HG03354 (cell line): ENCODE measurements around the gene TMEM273.

ENCODE experiments used
- ATAC-seq: cut with Tn5 transposase; IDR thresholded peaks from one replicate; pipeline ENCODE4 v1.9.1; 2021; ENCODE audit warnings: mild to moderate bottlenecking; ENCODE audit not compliant: unreplicated experiment, poor library complexity, severe bottlenecking

The TMEM273 gene

DNA sequence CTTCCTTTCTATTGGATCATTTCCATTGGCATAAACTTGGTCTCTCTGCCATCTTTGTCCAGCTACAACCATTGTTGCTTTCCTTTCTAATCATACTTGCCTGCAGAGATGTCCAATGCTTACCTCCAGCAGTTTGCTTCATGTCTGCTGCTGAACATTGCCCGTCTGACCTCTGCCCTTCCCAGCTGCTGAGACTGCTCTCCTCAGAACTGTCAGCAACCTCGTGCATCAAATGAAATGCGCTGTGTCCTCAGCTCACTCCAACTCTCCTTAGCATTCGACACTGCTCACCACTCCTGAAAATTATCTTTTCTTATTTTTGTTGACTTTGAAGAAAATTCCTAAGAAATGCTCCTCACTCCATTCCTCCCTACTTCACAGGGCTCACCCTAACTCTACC is 59.3 kb downstream of the TMEM273 start:
- ATAC-seq = no peak

DNA sequence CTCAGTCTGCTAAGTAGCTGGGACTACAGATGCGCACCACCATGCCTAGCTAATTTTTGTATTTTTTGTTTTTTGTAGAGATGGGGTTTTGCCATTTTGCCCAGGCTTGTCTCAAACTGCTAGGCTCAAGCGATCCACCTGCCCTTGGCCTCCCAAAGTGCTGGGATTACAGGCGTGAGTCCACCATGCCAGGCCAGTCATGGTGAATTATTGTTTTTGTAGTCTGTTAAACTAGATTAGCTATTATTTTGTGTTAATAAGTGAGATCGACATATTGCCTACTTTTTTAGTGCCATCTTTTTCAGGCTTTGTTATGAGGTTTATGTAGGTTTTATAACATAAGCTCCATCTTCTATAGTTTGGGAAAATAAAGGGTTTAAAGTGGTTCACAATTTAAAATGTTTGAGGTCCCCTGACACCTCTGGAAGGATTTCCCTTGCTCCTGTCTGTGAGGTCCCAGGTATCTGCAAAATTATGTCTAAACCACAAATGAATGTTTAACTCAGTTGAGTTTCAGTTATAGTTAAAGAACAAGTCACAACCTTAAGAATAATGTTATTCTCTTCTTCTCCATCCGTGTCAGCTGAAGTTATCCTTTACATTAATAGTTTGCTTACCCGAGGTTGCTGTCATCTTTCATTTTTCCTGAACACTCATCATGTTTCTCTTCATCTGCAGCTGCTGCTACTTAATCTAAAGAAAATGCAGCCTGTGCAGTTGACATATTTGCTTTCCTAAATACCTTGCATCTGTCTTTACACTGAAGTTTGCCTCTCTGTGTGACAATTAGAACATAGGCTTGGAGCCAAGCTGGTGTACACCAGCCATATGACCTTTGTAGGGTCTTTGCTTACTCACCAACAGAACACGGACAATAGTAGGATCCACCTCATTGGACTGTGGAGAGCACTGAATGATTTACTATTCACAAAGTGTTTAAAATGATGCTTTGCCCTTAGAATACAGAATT is 63.9 kb downstream of the TMEM273 start:
- peak; percentile 83 for ATAC-seq

DNA sequence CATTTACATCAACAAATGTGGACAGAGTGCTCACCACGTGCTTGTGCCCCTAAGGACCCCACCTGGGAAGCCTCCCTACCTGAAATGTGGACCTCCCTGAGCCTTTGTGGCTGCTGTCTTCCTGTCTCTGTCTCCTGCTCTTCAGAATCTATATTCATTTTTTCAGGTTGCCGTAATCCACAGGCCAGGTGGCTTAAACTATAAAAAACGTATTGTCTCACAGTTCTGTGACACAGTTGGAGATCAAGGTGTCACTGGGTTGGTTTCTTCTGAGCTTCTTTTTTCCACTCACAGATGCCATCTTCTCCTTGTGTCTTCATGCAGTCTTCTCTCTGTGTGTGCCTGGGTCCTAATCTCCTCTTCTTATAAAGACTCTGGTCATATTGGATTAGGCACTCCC is 67.3 kb downstream of the TMEM273 start:
- no peak for ATAC-seq

DNA sequence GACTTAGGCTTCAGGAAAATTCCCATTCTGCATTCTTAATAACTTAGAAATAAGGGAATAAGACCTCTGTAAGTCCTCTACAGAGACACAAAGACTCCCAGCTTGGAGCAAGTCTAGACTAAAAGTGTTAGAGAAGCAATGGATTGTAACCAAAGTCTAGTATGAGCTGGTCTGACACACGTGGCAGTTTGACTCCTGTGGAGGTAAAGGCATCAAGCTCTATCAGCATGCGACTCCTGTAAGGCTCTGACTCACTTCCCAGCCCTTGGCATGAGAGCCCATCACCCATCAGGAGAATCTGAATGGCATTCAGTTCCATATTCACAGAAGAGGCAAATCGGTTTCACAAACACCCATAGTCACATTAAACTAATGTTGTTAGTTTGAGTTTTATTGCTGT is 68.4 kb downstream of the TMEM273 start:
- ATAC-seq = no peak

DNA sequence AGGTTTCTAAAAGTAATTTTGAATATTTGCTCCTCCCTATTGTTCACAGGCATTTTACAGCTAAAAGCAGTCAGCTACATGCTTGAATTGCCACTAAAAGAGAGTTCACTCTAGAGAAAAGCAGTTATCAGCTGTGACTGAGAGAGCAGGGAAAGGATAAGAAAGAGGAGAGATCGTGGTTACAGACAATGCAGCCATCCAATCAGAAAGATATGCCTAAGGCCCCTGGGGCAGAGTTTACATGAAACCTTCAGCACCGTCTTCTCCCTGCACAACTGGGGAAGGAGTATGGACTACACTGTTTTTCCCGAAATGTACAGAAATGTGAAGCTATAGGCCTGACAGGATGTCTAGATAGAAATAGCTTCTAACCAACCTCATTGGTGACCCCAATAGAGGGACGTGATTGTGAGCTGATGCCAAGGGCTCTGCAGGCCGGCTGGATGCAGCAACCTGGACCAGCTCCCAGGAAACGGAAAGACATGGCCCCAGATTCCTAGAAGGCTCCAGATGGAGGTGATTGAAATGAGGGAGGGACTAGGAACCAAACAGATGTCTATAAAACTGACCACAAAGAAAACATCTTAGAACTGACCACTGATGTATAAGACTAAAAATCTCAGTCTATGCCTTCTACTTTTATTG is 69.6 kb downstream of the TMEM273 start:
- no peak for ATAC-seq

DNA sequence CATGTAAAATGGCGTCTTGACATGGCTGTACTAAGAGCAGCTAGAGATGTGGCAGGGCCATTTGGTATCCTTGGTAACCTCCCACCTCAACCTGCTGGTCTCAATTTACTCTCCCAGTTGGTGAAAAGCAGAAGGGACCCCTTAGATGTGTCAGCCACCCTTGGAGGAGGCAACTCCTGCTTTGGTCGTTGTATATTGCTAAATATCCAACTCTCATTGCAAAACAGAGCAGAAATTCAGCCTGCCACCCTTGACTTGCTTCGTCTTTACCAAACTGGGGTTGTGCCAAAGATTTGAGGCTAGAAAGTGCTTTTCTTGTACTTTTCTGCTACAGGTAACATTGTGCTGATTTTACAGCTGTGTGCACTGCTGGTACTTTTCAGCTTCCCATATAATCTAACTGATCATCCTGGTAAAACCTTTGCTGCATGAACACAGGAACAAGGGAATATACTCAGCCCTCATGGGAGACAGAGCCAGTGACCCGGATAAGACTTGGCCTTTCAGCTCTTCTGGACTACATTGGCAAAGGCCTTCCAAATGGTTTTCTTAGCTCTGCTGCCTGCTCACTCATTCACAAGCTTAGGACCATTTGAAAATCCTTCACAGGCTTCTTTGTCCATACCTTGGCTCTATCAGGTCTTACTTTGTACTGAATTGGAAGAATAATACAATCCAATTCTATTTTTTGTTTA is 70.7 kb downstream of the TMEM273 start:
- ATAC-seq = no peak

DNA sequence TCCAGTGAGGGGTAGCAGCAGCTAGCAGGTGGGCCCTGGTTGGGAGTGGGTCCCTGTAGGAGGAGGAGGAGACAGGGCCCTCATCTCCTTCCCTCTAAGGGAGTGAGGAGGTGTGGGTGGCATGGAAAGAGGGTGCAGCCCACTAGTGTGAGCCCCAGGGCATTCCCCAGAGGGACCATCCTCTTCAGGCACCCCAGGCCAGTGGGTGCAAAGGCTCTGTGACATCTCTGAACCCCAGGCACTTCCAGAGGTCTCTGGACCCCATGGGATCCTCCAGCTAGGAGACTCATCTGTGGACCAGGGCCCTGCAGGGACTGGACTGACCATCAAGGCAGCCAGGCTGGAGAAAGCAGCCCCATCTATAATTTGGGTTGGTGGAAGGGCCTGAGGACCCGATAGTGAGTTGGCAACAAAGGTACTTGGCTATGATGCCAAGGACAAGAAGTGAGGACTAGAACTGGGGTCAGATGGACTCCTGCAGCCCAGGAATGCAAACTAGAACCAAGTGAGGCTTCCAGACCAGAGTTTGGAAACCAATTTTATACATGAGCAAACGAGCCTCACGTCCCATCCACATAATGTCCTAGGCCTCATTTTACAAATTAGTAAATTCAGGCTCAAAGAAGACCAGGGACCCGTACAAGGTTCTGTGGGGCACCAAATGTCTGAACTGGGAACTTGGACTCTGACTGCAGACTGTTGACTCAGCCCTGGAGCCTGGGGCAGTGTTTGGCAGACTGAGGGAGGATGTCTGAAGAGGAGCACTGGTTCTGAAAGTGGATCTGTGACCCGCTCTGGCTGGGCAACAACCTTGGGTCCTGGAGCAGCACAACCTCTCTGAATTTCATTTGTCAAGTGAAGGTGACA is 71.4 kb downstream of the TMEM273 start:
- ATAC-seq = no peak

DNA sequence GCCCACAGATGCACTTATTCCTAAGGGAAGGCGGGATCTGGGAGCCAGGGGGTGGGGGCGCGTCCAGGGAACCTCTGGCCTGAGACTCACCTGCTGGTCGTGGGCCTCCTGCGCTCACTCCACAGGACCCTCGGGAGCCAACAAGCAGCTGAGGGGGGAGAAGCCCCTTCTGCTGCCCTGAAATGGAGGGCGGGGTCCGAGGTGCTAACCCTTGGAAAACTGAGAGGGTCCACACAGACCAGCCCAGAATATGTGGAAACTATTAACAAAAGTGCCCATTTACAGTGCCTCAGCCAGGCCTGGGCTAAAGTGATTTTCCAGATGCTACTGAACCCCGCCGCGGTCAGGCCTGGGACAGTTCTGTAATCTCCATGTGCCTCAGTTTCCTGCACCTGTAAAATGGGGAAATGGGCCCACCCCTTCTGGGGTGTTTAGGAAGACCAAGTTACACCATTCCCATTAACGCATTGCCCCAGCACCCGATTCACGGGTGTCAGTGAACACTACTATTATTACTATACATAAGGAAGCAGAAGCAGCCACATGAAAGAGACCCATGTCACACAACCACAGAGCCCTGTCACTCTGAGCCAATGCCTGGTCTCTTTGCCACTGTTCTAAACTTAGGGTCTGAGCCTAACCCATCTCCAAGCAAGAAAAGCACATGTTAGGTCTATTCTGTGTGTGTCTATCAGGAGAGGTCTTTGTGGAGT is 72.2 kb downstream of the TMEM273 start:
- no peak for ATAC-seq

DNA sequence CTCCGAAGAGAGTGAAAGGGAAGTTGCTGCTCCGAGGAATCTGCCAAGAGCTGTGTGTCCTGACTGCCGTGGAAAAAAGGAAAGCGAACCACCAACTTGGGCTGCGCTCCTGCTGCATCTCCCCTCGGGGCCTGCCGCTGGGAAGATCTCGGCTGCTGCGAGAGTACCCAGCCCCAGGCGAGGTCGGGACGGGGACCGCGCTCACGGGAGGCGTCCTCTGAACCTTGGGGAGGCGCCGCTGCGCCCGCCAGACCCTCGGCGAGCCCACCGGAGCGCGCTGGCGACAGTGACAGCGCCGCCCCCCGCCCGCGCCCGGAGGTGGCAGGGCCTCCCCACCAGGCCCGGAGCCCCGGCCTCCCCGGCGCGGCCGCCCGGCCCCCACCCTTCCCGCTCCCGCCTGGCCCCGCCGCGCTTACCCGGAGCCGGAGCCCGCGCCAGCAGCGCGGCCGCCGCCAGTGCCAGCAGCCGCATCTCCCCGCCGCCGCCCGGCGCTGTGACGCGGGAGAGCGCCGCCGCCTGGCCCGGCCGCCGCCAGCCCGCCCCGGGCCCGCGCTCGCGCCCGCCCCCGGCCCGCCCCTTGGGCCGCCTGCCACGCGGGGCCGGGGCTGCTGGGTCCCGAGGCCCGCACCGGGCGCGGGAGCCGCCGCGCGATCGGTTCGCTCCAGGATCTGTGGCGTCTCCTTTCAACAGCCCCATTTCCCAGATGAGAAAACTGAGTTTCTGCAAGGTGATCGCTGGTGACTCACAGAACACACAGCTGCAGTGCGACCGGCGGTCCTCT is 73.0 kb downstream of the TMEM273 start, which contains the start of gene VSTM4:
Gene VSTM4 (minus strand): TSS at position 508 of the 781 bp plus-strand sequence. CDS start 37 bp downstream, at position 471.
- peak; percentile 74 for ATAC-seq

DNA sequence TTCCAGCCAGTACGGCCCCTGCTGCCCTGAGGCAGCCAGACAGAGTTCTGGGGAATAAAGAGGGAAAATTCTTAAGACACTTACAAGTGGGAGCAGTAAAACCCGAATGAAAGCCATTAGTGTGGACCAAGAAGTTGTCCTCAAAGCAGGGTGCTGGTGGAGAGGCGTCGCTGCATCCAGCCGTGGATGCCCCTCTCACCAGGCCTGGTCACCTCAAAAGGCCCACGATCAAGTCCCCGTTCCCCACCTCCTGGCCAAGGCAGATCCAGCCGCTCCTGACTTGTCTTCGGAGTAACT is 73.5 kb downstream of the TMEM273 start:
- no peak for ATAC-seq

DNA sequence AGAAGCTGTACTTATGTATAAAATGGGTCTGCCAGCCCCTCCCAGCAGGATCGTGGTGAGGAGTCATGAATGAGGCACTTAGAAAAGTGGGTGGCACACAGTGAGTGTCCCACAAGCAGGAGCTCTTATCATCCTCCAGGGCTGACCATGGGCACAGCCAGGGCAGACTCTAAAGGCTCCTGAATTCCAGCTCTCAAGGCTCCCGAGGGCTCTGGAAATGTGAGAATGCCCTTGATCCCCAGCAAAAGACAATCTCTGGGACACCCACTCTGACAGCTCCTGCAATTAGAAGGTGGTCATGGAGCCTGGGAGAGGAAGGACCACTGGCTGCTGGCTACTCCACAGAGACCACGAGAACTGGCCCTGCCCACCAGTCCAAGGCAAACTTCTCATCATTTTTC is 74.5 kb downstream of the TMEM273 start:
- no peak for ATAC-seq

DNA sequence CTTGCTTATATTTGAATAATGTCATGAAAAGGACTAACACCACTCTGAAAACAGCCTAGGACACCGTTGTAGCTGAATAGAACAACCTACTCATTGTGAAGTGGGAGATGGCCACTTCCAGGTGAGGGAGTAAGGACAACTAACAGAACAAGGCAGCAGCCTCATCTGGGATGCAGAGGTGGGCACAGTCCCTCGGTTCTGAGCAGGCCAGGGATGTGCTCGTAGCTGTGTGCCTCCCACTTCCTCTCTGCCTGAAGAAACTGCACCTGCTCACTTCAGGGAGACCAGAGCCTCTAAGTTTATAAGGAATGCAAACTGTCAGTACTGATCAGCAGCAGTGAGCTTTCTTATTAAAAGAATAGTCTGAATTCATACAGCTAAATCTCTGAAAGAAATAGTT is 75.3 kb downstream of the TMEM273 start:
- no peak for ATAC-seq

DNA sequence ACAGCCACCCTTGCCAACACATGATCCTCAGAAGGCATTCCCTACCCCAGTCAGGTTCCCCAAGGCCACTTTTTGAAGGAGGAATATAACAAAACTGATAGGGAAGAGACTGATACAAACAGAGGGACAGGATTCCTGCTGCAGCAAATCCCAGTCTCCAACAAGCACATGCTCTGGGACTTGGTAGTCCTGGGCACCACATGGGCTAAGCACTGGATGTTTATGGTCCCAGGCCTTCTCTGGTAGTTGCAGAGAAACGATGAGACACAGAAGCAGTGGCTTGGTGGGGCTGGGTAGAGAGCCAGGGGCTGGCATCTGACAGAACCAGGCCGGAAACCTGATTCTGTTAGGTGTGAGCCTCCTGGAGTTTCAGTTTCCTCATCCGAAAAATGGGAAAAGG is 76.1 kb downstream of the TMEM273 start:
- ATAC-seq = no peak

DNA sequence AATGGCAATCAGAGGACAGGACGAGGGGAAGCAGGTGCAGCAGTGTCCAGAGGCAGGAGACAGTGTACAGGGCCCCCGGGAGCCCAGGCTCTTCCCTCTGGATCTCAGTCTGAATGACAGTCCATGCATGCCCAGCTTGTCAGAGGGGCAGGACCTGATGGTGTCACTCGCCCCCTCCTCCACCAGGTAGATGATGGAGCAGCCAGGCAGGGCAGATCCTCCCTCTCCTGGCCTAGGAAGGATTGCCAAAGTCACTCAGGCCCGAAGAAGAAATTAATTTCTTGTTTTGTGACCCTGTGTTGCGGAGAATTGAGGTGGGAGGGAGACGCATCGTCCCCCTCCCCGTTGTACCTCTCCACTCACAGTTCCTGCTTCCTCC is 76.9 kb downstream of the TMEM273 start:
- ATAC-seq = no peak

DNA sequence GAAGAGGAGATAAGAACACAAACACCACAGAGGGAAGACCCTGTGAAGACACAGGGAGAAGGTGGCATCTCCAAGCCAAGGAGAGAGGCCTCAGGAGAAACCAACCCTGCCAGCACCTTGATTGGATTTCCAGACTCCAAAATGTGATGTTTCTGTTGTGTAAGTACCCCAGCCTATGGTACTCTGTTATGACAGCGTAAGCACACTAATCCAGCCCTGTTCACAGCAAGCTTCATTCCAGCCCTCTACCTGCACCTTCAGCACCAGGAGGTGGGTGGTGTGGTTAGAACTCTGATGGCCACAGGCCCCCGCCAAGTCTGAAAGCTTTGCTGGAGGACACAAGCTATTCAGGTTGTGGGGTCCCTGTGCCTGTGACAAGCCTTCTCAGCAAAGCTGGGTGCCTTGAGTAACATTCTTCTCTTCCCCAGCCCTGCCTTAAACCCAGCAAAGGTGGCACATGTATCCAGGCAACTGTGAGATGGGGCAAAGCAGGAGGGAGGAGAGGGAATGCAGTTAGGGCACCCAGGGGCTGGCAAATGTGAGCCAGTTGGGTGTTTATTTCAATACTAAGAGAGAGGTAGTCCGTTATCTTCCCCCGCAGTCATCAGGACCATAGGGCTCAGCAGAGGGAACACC is 77.4 kb downstream of the TMEM273 start:
- ATAC-seq = no peak

DNA sequence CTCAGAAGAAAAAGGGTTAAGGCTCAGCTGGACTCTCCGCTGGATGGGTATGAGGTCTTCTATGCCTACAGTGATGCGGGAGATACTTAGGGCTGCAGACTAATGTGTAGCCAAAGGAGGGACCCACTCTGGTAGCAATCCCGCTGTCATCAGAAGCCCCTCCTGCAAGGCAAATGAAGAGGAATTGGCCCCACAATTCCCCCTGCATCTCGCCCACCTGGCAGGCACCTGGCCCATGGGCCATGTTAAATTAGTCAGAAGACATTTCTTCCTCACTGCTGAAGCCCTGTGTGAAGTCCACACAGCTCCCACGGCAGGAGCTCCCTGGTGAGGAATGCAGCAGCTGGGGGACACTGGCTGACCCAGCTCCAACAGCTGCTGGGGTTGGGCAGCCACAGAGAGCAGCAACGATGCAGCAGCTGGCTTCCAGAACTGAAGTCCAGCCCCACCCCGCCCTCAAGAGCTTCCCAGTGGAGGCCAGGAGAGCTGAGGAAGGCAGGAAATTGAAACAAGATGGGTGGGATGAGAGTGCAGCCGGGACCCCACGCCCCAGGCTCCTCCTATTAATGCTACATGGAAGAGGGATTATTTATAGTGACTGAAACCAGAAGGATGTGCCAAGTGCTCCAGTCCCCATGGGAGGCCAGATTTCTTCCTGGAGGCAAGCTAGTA is 78.4 kb downstream of the TMEM273 start:
- ATAC-seq = no peak

DNA sequence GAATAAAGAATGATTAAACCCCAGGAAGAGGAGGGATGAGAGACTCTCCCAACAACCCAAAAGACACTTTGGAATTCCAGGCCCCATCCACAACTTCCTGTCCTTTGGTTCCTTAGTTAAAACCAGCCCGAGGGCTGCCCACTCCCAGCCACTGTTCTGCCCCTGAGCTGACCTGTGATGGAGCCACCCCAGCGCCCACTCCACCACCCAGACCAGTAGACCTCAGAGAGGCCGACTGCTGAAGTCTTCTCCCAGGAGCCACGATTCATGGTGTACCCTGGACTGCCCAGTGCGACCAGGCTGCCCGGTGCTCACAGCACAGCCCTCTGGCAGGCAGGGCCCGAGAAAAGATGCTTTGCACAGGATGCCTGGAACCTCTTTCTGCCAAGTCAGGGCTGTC is 79.5 kb downstream of the TMEM273 start:
- ATAC-seq = no peak

DNA sequence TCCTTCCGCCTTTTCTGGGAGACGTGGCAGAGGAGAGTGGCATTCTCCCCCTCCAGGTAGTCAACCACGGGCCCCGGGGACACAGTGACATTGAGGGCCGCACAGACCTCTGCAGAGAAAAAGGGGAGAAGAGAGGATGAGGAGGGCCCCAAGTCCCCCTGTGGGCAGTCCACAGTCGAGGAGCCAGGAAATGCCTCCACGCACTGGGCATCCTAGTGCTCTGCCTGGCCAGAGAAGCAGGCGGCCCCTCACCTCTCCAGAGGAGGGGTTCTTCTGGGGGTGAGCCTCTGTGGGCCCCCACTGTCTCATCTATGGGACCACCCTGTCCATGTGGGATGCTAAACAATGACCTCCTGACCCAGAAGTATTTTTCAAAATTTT is 80.3 kb downstream of the TMEM273 start:
- no peak for ATAC-seq
